ENCODE measurements around the gene THTPA. TPM values are rescaled to one million over a fixed set of nuclear protein-coding genes. Genes with fewer than 3 reads are reported as not detected.

Gene THTPA
- total and polyA plus RNA-seq, 2 donors (not counting 1 experiment from before 2014, with no cell fraction given), result 17.0 to 21.4 TPM

DNA sequence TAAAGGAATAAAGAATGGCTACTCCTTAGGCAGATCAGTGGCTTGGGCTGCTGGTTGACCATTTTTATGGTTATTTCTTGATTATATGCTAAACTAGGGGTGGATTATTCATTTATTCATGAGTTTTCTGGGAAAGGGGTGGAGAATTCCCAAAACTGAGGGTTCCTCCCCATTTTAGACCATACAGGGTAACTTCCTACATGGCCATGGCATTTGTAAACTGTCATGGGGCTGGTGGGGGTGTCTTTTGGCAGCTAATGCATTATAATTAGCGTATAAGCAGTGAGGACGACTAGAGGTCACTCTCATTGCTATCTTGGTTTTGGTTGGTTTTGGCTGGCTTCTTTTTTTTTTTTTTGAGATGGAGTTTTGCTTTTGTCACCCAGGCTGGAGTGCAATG lies 48.1 kb downstream of the THTPA start:
- Histone ChIP-seq H4K20me1 (ENCODE audit: control insufficient read depth, insufficient read depth, low read length, poor library complexity, severe bottlenecking) (no peaks in the 10 kb centered on the region), H3K36me3 (replicated peaks in 1 of 2; ENCODE audit: control extremely low read depth in 1 of 2, control insufficient read depth in 1 of 2, extremely low read depth in 1 of 2, insufficient read depth in 2 of 2, low read length in 1 of 2) (no peaks in the 10 kb centered on the region), H3K4me1 (ENCODE audit: control insufficient read depth in 2 of 2, insufficient read depth in 2 of 2, low read length in 2 of 2) (no peaks in the 10 kb centered on the region), H3K79me2 (ENCODE audit: control insufficient read depth, insufficient read depth, low read length) (no peaks in the 10 kb centered on the region), H3K9ac (ENCODE audit: low read length) (no peak overlapping the region), H3K9me3 (ENCODE audit: control extremely low read depth in 1 of 3, control insufficient read depth in 2 of 3, insufficient read depth in 1 of 3, low read length in 2 of 3) (peaks cover 0 to 5% (median 1%) of the 10 kb centered on the region in 3 donors), H3K27ac (ENCODE audit: low read length in 2 of 2) (no peak overlapping the region), H3K4me3 (ENCODE audit: control extremely low read depth in 1 of 5, extremely low read depth in 1 of 5, insufficient read depth in 1 of 5, low read depth in 2 of 5, low read length in 4 of 5) (no peak overlapping the region), H3K27me3 (replicated peaks in 1 of 4; ENCODE audit: control extremely low read depth in 1 of 4, control insufficient read depth in 3 of 4, insufficient read depth in 4 of 4, low read length in 3 of 4) (peaks cover 0 to 5% (median 0%) of the 10 kb centered on the region in 4 experiments), H2AFZ (ENCODE audit: insufficient read depth, low read depth, low read length, poor library complexity, severe bottlenecking) (no peak overlapping the region), H3K4me2 (replicated peaks; ENCODE audit: low read depth, low read length, poor library complexity, severe bottlenecking) (no peak overlapping the region)
- TF ChIP-seq CTCF (IDR thresholded peaks at IDR 0.05) (no peak), EZH2 (IDR thresholded peaks at IDR 0.05; ENCODE audit: borderline replicate concordance, insufficient read depth, low read depth, low read length, poor library complexity, severe bottlenecking) (no peak)
- Mint-ChIP-seq H3K4me3 (no peak overlapping the region), H3K27me3 (peaks cover 10% of the 10 kb centered on the region), H3K9me3 (ENCODE audit: insufficient read depth) (no peaks in the 10 kb centered on the region), H3K4me1 (no peaks in the 10 kb centered on the region), H3K27ac (no peak overlapping the region)
- WGBS (ENCODE audit: insufficient coverage), result no CpG with 5 or more reads among the region's 2 CpGs
- intact Hi-C loops (cut with micrococcal nuclease), result no loop called here
- ATAC-seq (ENCODE audit: low read depth) (no peak), DNase-seq (no peak)
- CTCF ChIA-PET, result no interaction called here
- POLR2A ChIA-PET, result no interaction called here

GRCh38 chr14:23604675-23605170 lies 48.7 kb downstream of the THTPA start:
- H3K4me2 ChIP-seq (replicated peaks; ENCODE audit: low read depth, low read length, poor library complexity, severe bottlenecking), result no peak overlapping the region
- no peaks in the 10 kb centered on the region for H3K79me2 ChIP-seq (ENCODE audit: control insufficient read depth, insufficient read depth, low read length)
- Mint-ChIP-seq H3K27ac (no peak overlapping the region), H3K9me3 (ENCODE audit: insufficient read depth) (no peaks in the 10 kb centered on the region), H3K4me1 (no peaks in the 10 kb centered on the region), H3K27me3 (peaks cover 10% of the 10 kb centered on the region), H3K4me3 (no peak overlapping the region)
- H3K9me3 ChIP-seq (ENCODE audit: control extremely low read depth in 1 of 3, control insufficient read depth in 2 of 3, insufficient read depth in 1 of 3, low read length in 2 of 3), result peaks cover 0 to 6% (median 1%) of the 10 kb centered on the region in 3 donors
- H3K27ac ChIP-seq (ENCODE audit: low read length in 2 of 2), result no peak overlapping the region
- ChIA-PET POLR2A (no interaction called here), CTCF (no interaction called here)
- 100% methylated on average over 3 of the region's 3 CpGs for WGBS (ENCODE audit: insufficient coverage)
- no peaks in the 10 kb centered on the region for H4K20me1 ChIP-seq (ENCODE audit: control insufficient read depth, insufficient read depth, low read length, poor library complexity, severe bottlenecking)
- H3K4me1 ChIP-seq (ENCODE audit: control insufficient read depth in 2 of 2, insufficient read depth in 2 of 2, low read length in 2 of 2), result no peaks in the 10 kb centered on the region
- peaks cover 0 to 5% (median 0%) of the 10 kb centered on the region in 4 experiments for H3K27me3 ChIP-seq (replicated peaks in 1 of 4; ENCODE audit: control extremely low read depth in 1 of 4, control insufficient read depth in 3 of 4, insufficient read depth in 4 of 4, low read length in 3 of 4)
- TF ChIP-seq EZH2 (IDR thresholded peaks at IDR 0.05; ENCODE audit: borderline replicate concordance, insufficient read depth, low read depth, low read length, poor library complexity, severe bottlenecking) (no peak), CTCF (IDR thresholded peaks at IDR 0.05) (no peak)
- ATAC-seq (ENCODE audit: low read depth), result no peak
- no peak overlapping the region for H3K9ac ChIP-seq (ENCODE audit: low read length)
- no peak overlapping the region for H3K4me3 ChIP-seq (ENCODE audit: control extremely low read depth in 1 of 5, extremely low read depth in 1 of 5, insufficient read depth in 1 of 5, low read depth in 2 of 5, low read length in 4 of 5)
- H2AFZ ChIP-seq (ENCODE audit: insufficient read depth, low read depth, low read length, poor library complexity, severe bottlenecking), result no peak overlapping the region
- H3K36me3 ChIP-seq (replicated peaks in 1 of 2; ENCODE audit: control extremely low read depth in 1 of 2, control insufficient read depth in 1 of 2, extremely low read depth in 1 of 2, insufficient read depth in 2 of 2, low read length in 1 of 2), result no peaks in the 10 kb centered on the region
- intact Hi-C loops (cut with micrococcal nuclease), result no loop called here
- DNase-seq, result no peak
